HCT116 (cell line): ENCODE measurements around the gene FMN2.

Experiments used
- EZH2 ChIP-seq: fragments of 200-600 bp; sonication (generic); IDR thresholded peaks from 2 replicates; pipeline ENCODE4 v1.6.1; 2017; ENCODE audit warnings: antibody characterized with exemption, mixed run types
- POLR2AphosphoS5 ChIP-seq: IDR thresholded peaks from 2 replicates; pipeline ENCODE4 v1.6.1; 2011; ENCODE audit warnings: mild to moderate bottlenecking, low read depth, low read length, moderate library complexity
- TF ChIP-seq, protein P1 (sequence below): IDR thresholded peaks from 2 replicates; pipeline ENCODE4 v1.6.1; 2012; ENCODE audit warnings: low read depth
- TF ChIP-seq, protein P2 (sequence below): IDR thresholded peaks from 2 replicates; pipeline ENCODE4 v1.6.1; 2011; ENCODE audit warnings: mild to moderate bottlenecking, low read length, moderate library complexity; ENCODE audit not compliant: insufficient replicate concordance; ENCODE audit errors: extremely low read depth
- TF ChIP-seq, protein P3 (sequence below), 3 experiments: fragments of 200-600 bp in 1 of 3; sonication (generic) in 1 of 3; IDR thresholded peaks in 2 of 3; conservative IDR thresholded peaks in 1 of 3; 2 replicates each; pipeline ENCODE4 v1.5.1; 2012 to 2017; ENCODE audit warnings: low read depth in 2 of 3, low read length in 2 of 3, antibody characterized with exemption in 1 of 3, borderline replicate concordance in 1 of 3, control low read depth in 1 of 3, mild to moderate bottlenecking in 1 of 3, mixed read lengths in 1 of 3, mixed run types in 1 of 3, moderate library complexity in 1 of 3; ENCODE audit not compliant: insufficient read depth in 1 of 3

DNA sequence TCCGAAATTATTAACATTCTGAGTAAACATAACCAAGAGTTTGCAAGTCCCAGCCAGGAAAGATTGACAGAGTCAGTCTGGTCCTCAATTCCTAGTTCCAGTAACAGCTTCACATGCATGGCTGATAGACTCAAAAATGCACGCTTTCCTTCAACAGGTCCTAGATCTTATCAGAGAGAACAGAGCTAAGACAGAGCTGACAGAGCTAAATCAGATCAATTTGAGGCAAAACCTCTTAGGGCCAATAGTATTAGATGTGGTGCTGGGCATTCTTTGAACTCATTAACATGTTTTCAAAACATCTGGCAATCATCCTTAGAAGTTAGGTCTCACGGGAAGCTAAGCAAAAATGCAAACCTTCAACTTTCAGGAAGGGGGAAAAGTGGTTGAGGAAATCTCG lies 406.2 kb downstream of the FMN2 start:
- TF ChIP-seq, protein P1, sequence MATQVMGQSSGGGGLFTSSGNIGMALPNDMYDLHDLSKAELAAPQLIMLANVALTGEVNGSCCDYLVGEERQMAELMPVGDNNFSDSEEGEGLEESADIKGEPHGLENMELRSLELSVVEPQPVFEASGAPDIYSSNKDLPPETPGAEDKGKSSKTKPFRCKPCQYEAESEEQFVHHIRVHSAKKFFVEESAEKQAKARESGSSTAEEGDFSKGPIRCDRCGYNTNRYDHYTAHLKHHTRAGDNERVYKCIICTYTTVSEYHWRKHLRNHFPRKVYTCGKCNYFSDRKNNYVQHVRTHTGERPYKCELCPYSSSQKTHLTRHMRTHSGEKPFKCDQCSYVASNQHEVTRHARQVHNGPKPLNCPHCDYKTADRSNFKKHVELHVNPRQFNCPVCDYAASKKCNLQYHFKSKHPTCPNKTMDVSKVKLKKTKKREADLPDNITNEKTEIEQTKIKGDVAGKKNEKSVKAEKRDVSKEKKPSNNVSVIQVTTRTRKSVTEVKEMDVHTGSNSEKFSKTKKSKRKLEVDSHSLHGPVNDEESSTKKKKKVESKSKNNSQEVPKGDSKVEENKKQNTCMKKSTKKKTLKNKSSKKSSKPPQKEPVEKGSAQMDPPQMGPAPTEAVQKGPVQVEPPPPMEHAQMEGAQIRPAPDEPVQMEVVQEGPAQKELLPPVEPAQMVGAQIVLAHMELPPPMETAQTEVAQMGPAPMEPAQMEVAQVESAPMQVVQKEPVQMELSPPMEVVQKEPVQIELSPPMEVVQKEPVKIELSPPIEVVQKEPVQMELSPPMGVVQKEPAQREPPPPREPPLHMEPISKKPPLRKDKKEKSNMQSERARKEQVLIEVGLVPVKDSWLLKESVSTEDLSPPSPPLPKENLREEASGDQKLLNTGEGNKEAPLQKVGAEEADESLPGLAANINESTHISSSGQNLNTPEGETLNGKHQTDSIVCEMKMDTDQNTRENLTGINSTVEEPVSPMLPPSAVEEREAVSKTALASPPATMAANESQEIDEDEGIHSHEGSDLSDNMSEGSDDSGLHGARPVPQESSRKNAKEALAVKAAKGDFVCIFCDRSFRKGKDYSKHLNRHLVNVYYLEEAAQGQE: no peak
- TF ChIP-seq EZH2: no peak
- TF ChIP-seq, protein P2, sequence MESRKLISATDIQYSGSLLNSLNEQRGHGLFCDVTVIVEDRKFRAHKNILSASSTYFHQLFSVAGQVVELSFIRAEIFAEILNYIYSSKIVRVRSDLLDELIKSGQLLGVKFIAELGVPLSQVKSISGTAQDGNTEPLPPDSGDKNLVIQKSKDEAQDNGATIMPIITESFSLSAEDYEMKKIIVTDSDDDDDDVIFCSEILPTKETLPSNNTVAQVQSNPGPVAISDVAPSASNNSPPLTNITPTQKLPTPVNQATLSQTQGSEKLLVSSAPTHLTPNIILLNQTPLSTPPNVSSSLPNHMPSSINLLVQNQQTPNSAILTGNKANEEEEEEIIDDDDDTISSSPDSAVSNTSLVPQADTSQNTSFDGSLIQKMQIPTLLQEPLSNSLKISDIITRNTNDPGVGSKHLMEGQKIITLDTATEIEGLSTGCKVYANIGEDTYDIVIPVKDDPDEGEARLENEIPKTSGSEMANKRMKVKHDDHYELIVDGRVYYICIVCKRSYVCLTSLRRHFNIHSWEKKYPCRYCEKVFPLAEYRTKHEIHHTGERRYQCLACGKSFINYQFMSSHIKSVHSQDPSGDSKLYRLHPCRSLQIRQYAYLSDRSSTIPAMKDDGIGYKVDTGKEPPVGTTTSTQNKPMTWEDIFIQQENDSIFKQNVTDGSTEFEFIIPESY: no peak
- no peak for TF ChIP-seq POLR2AphosphoS5
- TF ChIP-seq, protein P3, sequence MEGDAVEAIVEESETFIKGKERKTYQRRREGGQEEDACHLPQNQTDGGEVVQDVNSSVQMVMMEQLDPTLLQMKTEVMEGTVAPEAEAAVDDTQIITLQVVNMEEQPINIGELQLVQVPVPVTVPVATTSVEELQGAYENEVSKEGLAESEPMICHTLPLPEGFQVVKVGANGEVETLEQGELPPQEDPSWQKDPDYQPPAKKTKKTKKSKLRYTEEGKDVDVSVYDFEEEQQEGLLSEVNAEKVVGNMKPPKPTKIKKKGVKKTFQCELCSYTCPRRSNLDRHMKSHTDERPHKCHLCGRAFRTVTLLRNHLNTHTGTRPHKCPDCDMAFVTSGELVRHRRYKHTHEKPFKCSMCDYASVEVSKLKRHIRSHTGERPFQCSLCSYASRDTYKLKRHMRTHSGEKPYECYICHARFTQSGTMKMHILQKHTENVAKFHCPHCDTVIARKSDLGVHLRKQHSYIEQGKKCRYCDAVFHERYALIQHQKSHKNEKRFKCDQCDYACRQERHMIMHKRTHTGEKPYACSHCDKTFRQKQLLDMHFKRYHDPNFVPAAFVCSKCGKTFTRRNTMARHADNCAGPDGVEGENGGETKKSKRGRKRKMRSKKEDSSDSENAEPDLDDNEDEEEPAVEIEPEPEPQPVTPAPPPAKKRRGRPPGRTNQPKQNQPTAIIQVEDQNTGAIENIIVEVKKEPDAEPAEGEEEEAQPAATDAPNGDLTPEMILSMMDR (IDR thresholded peaks at IDR 0.05 in 2 of 3, conservative IDR thresholded peaks at IDR 0.05 in 1 of 3; ENCODE audit: borderline replicate concordance in 1 of 3, insufficient read depth in 1 of 3, low read depth in 2 of 3, low read length in 2 of 3): no peak
